Liver (tissue), 9 donors: Measurements from ENCODE around the gene LMF2. TPM values are rescaled to one million over a fixed set of nuclear protein-coding genes. Genes with fewer than 3 reads are reported as not detected.

ENCODE experiments used
- DNase-seq: peaks from one replicate; pipeline ENCODE4 v3.0.0-alpha.2; 2017; ENCODE audit warnings: low spot score
- H3K27ac ChIP-seq, 2 donors: one replicate each; pipeline ENCODE4 v1.7.0; 2013; ENCODE audit warnings: inconsistent platforms in 2 of 2, low read length in 2 of 2, control low read depth in 1 of 2, low read depth in 1 of 2, mild to moderate bottlenecking in 1 of 2
- H3K27me3 ChIP-seq, 4 donors: one replicate each; pipeline versions ENCODE4 v1.6.1 to v1.7.0; 2013; ENCODE audit warnings: low read length in 3 of 4, inconsistent platforms in 1 of 4, mild to moderate bottlenecking in 1 of 4, moderate library complexity in 1 of 4; ENCODE audit not compliant: control insufficient read depth in 4 of 4, insufficient read depth in 4 of 4
- H3K36me3 ChIP-seq, 4 donors: one replicate each; pipeline versions ENCODE4 v1.6.1 to v1.7.0; 2013; ENCODE audit warnings: low read length in 3 of 4, mild to moderate bottlenecking in 3 of 4, low read depth in 1 of 4, moderate library complexity in 1 of 4; ENCODE audit not compliant: control insufficient read depth in 4 of 4, insufficient read depth in 3 of 4
- H3K4me1 ChIP-seq, 4 donors: one replicate each; pipeline versions ENCODE4 v1.6.1 to v1.7.0; 2013; ENCODE audit warnings: low read length in 3 of 4, mild to moderate bottlenecking in 3 of 4, moderate library complexity in 1 of 4; ENCODE audit not compliant: control insufficient read depth in 4 of 4, insufficient read depth in 4 of 4
- H3K4me3 ChIP-seq, 3 donors: one replicate each; pipeline versions ENCODE4 v1.6.1 to v1.7.0; 2013; ENCODE audit warnings: low read length in 3 of 3, control low read depth in 1 of 3, low read depth in 1 of 3, mild to moderate bottlenecking in 1 of 3
- H3K9ac ChIP-seq, 2 donors: one replicate each; pipeline ENCODE4 v1.7.0; 2013; ENCODE audit warnings: low read length in 2 of 2, mild to moderate bottlenecking in 2 of 2, moderate library complexity in 2 of 2, control low read depth in 1 of 2, low read depth in 1 of 2
- H3K9me3 ChIP-seq, 4 donors: one replicate each; pipeline versions ENCODE4 v1.6.1 to v1.7.0; 2013; ENCODE audit warnings: low read length in 3 of 4; ENCODE audit not compliant: control insufficient read depth in 4 of 4
- EGR1 ChIP-seq, 2 donors: IDR thresholded peaks; 2 replicates each; pipeline ENCODE4 v1.6.1; 2016 to 2018; ENCODE audit warnings: antibody characterized with exemption in 2 of 2, low read depth in 2 of 2
- FOXA1 ChIP-seq: IDR thresholded peaks from 2 replicates; pipeline ENCODE4 v1.6.1; 2016; ENCODE audit warnings: antibody characterized with exemption
- FOXA2 ChIP-seq: IDR thresholded peaks from 2 replicates; pipeline ENCODE4 v1.6.1; 2016; ENCODE audit warnings: antibody characterized with exemption
- GABPA ChIP-seq, 2 donors: IDR thresholded peaks in 1 of 2; conservative IDR thresholded peaks in 1 of 2; 2 replicates each; pipeline ENCODE4 v1.6.1; 2016; ENCODE audit warnings: antibody characterized with exemption in 2 of 2, mild to moderate bottlenecking in 1 of 2, moderate library complexity in 1 of 2
- HNF4A ChIP-seq, 2 donors: conservative IDR thresholded peaks; 2 replicates each; pipeline ENCODE4 v1.6.1; 2016; ENCODE audit warnings: antibody characterized with exemption in 2 of 2, mild to moderate bottlenecking in 2 of 2
- JUND ChIP-seq, 2 donors: IDR thresholded peaks; 2 replicates each; pipeline ENCODE4 v1.6.1; 2016; ENCODE audit warnings: antibody characterized with exemption in 2 of 2
- NR2F2 ChIP-seq: IDR thresholded peaks from 2 replicates; pipeline ENCODE4 v1.6.1; 2016; ENCODE audit warnings: antibody characterized with exemption
- RAD21 ChIP-seq, 2 donors: IDR thresholded peaks; 2 replicates each; pipeline ENCODE4 v1.6.1; 2016; ENCODE audit warnings: antibody characterized with exemption in 2 of 2, mild to moderate bottlenecking in 2 of 2
- RXRA ChIP-seq, 2 donors: IDR thresholded peaks; 2 replicates each; pipeline ENCODE4 v1.6.1; 2017 to 2018; ENCODE audit warnings: antibody characterized with exemption in 2 of 2, mild to moderate bottlenecking in 1 of 2
- SP1 ChIP-seq: IDR thresholded peaks from 2 replicates; pipeline ENCODE4 v1.6.1; 2018; ENCODE audit warnings: antibody characterized with exemption, mild to moderate bottlenecking
- TAF1 ChIP-seq: conservative IDR thresholded peaks from 2 replicates; pipeline ENCODE4 v1.6.1; 2016; ENCODE audit warnings: antibody characterized with exemption, mild to moderate bottlenecking
- YY1 ChIP-seq: IDR thresholded peaks from 2 replicates; pipeline ENCODE4 v1.6.1; 2016; ENCODE audit warnings: antibody characterized with exemption, mild to moderate bottlenecking
- WGBS: extraction: QIAGEN DNeasy Blood & Tissue Kit; methylation state at CpG from one replicate; pipeline ENCODE4 v1.1.7; 2013; 5-methylcytosine and 5-hydroxymethylcytosine counted together
- polyA plus RNA-seq, 2 donors: library from polyadenylated mRNA; stranded (reverse) in 1 of 2; unstranded in 1 of 2; fragments of 200-250 nt in 1 of 2; fragments of >200 nt in 1 of 2; fragmentation: Nextera tagmentation in 1 of 2; extraction: Ambion mirVana in 1 of 2; gene quantifications; one replicate each; pipeline versions ENCODE4 v1.2.1 to v1.2.3, GENCODE V29; 2013 to 2015
- total RNA-seq, 2 donors: library from RNA; depleted of rRNA; stranded (reverse); fragments of >200 nt; gene quantifications; one replicate each; pipeline ENCODE4 v1.2.3, GENCODE V29; 2014
- TF ChIP-seq, protein P1 (sequence below): IDR thresholded peaks from 2 replicates; pipeline ENCODE4 v1.6.1; 2016; ENCODE audit warnings: antibody characterized with exemption
- TF ChIP-seq, protein P2 (sequence below): IDR thresholded peaks from 2 replicates; pipeline ENCODE4 v1.6.1; 2016; ENCODE audit warnings: antibody characterized with exemption, mild to moderate bottlenecking
- TF ChIP-seq, protein P3 (sequence below): IDR thresholded peaks from 2 replicates; pipeline ENCODE4 v1.6.1; 2016; ENCODE audit warnings: antibody characterized with exemption
- TF ChIP-seq, protein P4 (sequence below): fragments of 150-350 bp; IDR thresholded peaks from 2 replicates; pipeline ENCODE4 v1.5.1; 2017; ENCODE audit warnings: improper control_type of control experiment, low read depth, low read length; ENCODE audit not compliant: missing input control
- TF ChIP-seq, protein P5 (sequence below): IDR thresholded peaks from 2 replicates; pipeline ENCODE4 v1.6.1; 2016; ENCODE audit warnings: antibody characterized with exemption
- donor health status: healthy.
- donor health status: healthy.
- donor health status: healthy.
- donor health status: healthy.
- donor health status: healthy.

Gene LMF2
- total and polyA plus RNA-seq, 4 donors = 16.7 to 35.6 (median 25.9) TPM

DNA sequence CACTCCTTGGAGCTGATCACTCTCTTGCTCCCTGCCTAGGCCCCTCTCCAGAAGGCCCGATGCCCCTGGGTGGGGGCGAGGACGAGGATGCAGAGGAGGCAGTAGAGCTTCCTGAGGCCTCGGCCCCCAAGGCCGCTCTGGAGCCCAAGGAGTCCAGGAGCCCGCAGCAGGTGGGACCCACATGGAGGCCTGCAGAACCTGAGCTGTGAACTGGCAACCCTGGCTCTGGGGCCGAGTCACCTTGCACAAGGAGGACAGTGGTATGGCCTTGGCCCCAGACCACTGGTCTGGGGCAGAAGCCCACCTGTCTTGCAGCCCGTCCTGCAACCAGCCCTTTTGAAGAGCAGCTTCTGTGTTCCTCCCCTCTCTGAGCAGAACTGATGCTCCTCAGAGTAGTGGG, 11.6 kb upstream of the LMF2 start:
- DNase-seq = no peak
- H3K27me3 ChIP-seq = no peaks in the 10 kb centered on the region
- peaks cover 11 to 56% (median 19%) of the 10 kb centered on the region in 4 donors for H3K36me3 ChIP-seq
- no peaks in the 10 kb centered on the region for H3K9me3 ChIP-seq
- H3K27ac ChIP-seq = no peak overlapping the region
- 98% methylated on average over 8 of the region's 8 CpGs for WGBS
- no peak for TF ChIP-seq SP1
- no peak for TF ChIP-seq TAF1
- TF ChIP-seq FOXA1 = no peak
- TF ChIP-seq HNF4A (conservative IDR thresholded peaks at IDR 0.05) = no peak
- no peak for TF ChIP-seq JUND (IDR thresholded peaks at IDR 0.05)
- no peak for TF ChIP-seq RAD21 (IDR thresholded peaks at IDR 0.05)
- no peak for TF ChIP-seq RXRA (IDR thresholded peaks at IDR 0.05)
- TF ChIP-seq FOXA2 = no peak
- TF ChIP-seq, protein P1, sequence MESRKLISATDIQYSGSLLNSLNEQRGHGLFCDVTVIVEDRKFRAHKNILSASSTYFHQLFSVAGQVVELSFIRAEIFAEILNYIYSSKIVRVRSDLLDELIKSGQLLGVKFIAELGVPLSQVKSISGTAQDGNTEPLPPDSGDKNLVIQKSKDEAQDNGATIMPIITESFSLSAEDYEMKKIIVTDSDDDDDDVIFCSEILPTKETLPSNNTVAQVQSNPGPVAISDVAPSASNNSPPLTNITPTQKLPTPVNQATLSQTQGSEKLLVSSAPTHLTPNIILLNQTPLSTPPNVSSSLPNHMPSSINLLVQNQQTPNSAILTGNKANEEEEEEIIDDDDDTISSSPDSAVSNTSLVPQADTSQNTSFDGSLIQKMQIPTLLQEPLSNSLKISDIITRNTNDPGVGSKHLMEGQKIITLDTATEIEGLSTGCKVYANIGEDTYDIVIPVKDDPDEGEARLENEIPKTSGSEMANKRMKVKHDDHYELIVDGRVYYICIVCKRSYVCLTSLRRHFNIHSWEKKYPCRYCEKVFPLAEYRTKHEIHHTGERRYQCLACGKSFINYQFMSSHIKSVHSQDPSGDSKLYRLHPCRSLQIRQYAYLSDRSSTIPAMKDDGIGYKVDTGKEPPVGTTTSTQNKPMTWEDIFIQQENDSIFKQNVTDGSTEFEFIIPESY = no peak
- TF ChIP-seq, protein P2, sequence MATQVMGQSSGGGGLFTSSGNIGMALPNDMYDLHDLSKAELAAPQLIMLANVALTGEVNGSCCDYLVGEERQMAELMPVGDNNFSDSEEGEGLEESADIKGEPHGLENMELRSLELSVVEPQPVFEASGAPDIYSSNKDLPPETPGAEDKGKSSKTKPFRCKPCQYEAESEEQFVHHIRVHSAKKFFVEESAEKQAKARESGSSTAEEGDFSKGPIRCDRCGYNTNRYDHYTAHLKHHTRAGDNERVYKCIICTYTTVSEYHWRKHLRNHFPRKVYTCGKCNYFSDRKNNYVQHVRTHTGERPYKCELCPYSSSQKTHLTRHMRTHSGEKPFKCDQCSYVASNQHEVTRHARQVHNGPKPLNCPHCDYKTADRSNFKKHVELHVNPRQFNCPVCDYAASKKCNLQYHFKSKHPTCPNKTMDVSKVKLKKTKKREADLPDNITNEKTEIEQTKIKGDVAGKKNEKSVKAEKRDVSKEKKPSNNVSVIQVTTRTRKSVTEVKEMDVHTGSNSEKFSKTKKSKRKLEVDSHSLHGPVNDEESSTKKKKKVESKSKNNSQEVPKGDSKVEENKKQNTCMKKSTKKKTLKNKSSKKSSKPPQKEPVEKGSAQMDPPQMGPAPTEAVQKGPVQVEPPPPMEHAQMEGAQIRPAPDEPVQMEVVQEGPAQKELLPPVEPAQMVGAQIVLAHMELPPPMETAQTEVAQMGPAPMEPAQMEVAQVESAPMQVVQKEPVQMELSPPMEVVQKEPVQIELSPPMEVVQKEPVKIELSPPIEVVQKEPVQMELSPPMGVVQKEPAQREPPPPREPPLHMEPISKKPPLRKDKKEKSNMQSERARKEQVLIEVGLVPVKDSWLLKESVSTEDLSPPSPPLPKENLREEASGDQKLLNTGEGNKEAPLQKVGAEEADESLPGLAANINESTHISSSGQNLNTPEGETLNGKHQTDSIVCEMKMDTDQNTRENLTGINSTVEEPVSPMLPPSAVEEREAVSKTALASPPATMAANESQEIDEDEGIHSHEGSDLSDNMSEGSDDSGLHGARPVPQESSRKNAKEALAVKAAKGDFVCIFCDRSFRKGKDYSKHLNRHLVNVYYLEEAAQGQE = no peak
- no peak for TF ChIP-seq YY1
- TF ChIP-seq NR2F2 = no peak
- TF ChIP-seq GABPA (IDR thresholded peaks at IDR 0.05 in 1 of 2, conservative IDR thresholded peaks at IDR 0.05 in 1 of 2) = no peak
- TF ChIP-seq, protein P3, sequence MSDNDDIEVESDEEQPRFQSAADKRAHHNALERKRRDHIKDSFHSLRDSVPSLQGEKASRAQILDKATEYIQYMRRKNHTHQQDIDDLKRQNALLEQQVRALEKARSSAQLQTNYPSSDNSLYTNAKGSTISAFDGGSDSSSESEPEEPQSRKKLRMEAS = no peak
- no peak for TF ChIP-seq EGR1 (IDR thresholded peaks at IDR 0.05; ENCODE audit: low read depth in 2 of 2)
- TF ChIP-seq, protein P4, sequence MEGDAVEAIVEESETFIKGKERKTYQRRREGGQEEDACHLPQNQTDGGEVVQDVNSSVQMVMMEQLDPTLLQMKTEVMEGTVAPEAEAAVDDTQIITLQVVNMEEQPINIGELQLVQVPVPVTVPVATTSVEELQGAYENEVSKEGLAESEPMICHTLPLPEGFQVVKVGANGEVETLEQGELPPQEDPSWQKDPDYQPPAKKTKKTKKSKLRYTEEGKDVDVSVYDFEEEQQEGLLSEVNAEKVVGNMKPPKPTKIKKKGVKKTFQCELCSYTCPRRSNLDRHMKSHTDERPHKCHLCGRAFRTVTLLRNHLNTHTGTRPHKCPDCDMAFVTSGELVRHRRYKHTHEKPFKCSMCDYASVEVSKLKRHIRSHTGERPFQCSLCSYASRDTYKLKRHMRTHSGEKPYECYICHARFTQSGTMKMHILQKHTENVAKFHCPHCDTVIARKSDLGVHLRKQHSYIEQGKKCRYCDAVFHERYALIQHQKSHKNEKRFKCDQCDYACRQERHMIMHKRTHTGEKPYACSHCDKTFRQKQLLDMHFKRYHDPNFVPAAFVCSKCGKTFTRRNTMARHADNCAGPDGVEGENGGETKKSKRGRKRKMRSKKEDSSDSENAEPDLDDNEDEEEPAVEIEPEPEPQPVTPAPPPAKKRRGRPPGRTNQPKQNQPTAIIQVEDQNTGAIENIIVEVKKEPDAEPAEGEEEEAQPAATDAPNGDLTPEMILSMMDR = no peak
- TF ChIP-seq, protein P5, sequence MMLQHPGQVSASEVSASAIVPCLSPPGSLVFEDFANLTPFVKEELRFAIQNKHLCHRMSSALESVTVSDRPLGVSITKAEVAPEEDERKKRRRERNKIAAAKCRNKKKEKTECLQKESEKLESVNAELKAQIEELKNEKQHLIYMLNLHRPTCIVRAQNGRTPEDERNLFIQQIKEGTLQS = no peak
- H3K9ac ChIP-seq = no peak overlapping the region
- peaks cover 3 to 13% (median 7%) of the 10 kb centered on the region in 4 donors for H3K4me1 ChIP-seq
- H3K4me3 ChIP-seq = no peak overlapping the region
